ENCODE results near the gene CLTA.
"Not testable (repeated sequence)": the region's sequence is repeated elsewhere in the genome, so short reads cannot be mapped to it uniquely, and the experiment has no call there.

Gene CLTA

GRCh38 chr9:36218011-36218410 is 27.3 kb downstream of the CLTA start:
- no peaks in the 10 kb centered on the region for H3K27me3 ChIP-seq (replicated peaks; ENCODE audit: control insufficient read depth, insufficient read depth, low read length, poor library complexity, severe bottlenecking)
- peaks cover 45% of the 10 kb centered on the region for H3K36me3 ChIP-seq (ENCODE audit: control insufficient read depth, insufficient read depth, low read length)
- H3K9me3 ChIP-seq (ENCODE audit: control insufficient read depth, low read length) = peaks cover 5% of the 10 kb centered on the region
- peaks cover 17% of the 10 kb centered on the region for H3K4me1 ChIP-seq (ENCODE audit: control insufficient read depth, insufficient read depth, low read length, poor library complexity, severe bottlenecking)
- no peak for DNase-seq
- H3K27ac ChIP-seq (ENCODE audit: insufficient read depth, low read length, poor library complexity, severe bottlenecking) = no peak overlapping the region
- no peak overlapping the region for H3K4me3 ChIP-seq (ENCODE audit: insufficient read depth, low read depth, low read length, poor library complexity, severe bottlenecking)

- no peaks in the 10 kb centered on the region for H3K27me3 ChIP-seq (replicated peaks; ENCODE audit: control insufficient read depth, insufficient read depth, low read length, poor library complexity, severe bottlenecking)
- no peak for DNase-seq
- peaks cover 17% of the 10 kb centered on the region for H3K4me1 ChIP-seq (ENCODE audit: control insufficient read depth, insufficient read depth, low read length, poor library complexity, severe bottlenecking)
- H3K36me3 ChIP-seq (ENCODE audit: control insufficient read depth, insufficient read depth, low read length) = peaks cover 47% of the 10 kb centered on the region
- H3K27ac ChIP-seq (ENCODE audit: insufficient read depth, low read length, poor library complexity, severe bottlenecking) = no peak overlapping the region
- H3K9me3 ChIP-seq (ENCODE audit: control insufficient read depth, low read length) = peaks cover 5% of the 10 kb centered on the region
- no peak overlapping the region for H3K4me3 ChIP-seq (ENCODE audit: insufficient read depth, low read depth, low read length, poor library complexity, severe bottlenecking)
Observed at GRCh38 chr9:36218411-36218901, 27.7 kb downstream of the CLTA start.

GRCh38 chr9:36221667-36222066 is 30.9 kb downstream of the CLTA start:
- Histone ChIP-seq H3K4me3 (ENCODE audit: insufficient read depth, low read depth, low read length, poor library complexity, severe bottlenecking) (no peak overlapping the region), H3K27me3 (replicated peaks; ENCODE audit: control insufficient read depth, insufficient read depth, low read length, poor library complexity, severe bottlenecking) (no peaks in the 10 kb centered on the region), H3K27ac (ENCODE audit: insufficient read depth, low read length, poor library complexity, severe bottlenecking) (no peak overlapping the region), H3K36me3 (ENCODE audit: control insufficient read depth, insufficient read depth, low read length) (peaks cover 63% of the 10 kb centered on the region), H3K4me1 (ENCODE audit: control insufficient read depth, insufficient read depth, low read length, poor library complexity, severe bottlenecking) (peaks cover 10% of the 10 kb centered on the region), H3K9me3 (ENCODE audit: control insufficient read depth, low read length) (peaks cover 5% of the 10 kb centered on the region)
- DNase-seq = no peak

GRCh38 chr9:36222449-36222848 is 31.7 kb downstream of the CLTA start:
- DNase-seq = no peak
- Histone ChIP-seq H3K4me3 (ENCODE audit: insufficient read depth, low read depth, low read length, poor library complexity, severe bottlenecking) (no peak overlapping the region), H3K27ac (ENCODE audit: insufficient read depth, low read length, poor library complexity, severe bottlenecking) (no peak overlapping the region), H3K27me3 (replicated peaks; ENCODE audit: control insufficient read depth, insufficient read depth, low read length, poor library complexity, severe bottlenecking) (no peaks in the 10 kb centered on the region), H3K9me3 (ENCODE audit: control insufficient read depth, low read length) (peaks cover 5% of the 10 kb centered on the region), H3K36me3 (ENCODE audit: control insufficient read depth, insufficient read depth, low read length) (peaks cover 66% of the 10 kb centered on the region), H3K4me1 (ENCODE audit: control insufficient read depth, insufficient read depth, low read length, poor library complexity, severe bottlenecking) (peaks cover 10% of the 10 kb centered on the region)

- Histone ChIP-seq H3K27me3 (replicated peaks; ENCODE audit: control insufficient read depth, insufficient read depth, low read length, poor library complexity, severe bottlenecking) (no peaks in the 10 kb centered on the region), H3K4me3 (ENCODE audit: insufficient read depth, low read depth, low read length, poor library complexity, severe bottlenecking) (no peak overlapping the region), H3K9me3 (ENCODE audit: control insufficient read depth, low read length) (no peaks in the 10 kb centered on the region), H3K4me1 (ENCODE audit: control insufficient read depth, insufficient read depth, low read length, poor library complexity, severe bottlenecking) (no peaks in the 10 kb centered on the region), H3K36me3 (ENCODE audit: control insufficient read depth, insufficient read depth, low read length) (peaks cover 7% of the 10 kb centered on the region), H3K27ac (ENCODE audit: insufficient read depth, low read length, poor library complexity, severe bottlenecking) (no peak overlapping the region)
- no peak for DNase-seq
Observed at GRCh38 chr9:36237230-36237629, 46.5 kb downstream of the CLTA start.

- H3K4me1 ChIP-seq (ENCODE audit: control insufficient read depth, insufficient read depth, low read length, poor library complexity, severe bottlenecking); H3K9me3 ChIP-seq (ENCODE audit: control insufficient read depth, low read length); H3K4me3 ChIP-seq (ENCODE audit: insufficient read depth, low read depth, low read length, poor library complexity, severe bottlenecking); H3K27me3 ChIP-seq (replicated peaks; ENCODE audit: control insufficient read depth, insufficient read depth, low read length, poor library complexity, severe bottlenecking); H3K36me3 ChIP-seq (ENCODE audit: control insufficient read depth, insufficient read depth, low read length); H3K27ac ChIP-seq (ENCODE audit: insufficient read depth, low read length, poor library complexity, severe bottlenecking); DNase-seq: not testable (repeated sequence)
Observed at GRCh38 chr9:36239205-36239604, 48.5 kb downstream of the CLTA start.

GRCh38 chr9:36239675-36240074 is 49.0 kb downstream of the CLTA start:
- H3K36me3 ChIP-seq (ENCODE audit: control insufficient read depth, insufficient read depth, low read length); H3K27ac ChIP-seq (ENCODE audit: insufficient read depth, low read length, poor library complexity, severe bottlenecking); H3K4me1 ChIP-seq (ENCODE audit: control insufficient read depth, insufficient read depth, low read length, poor library complexity, severe bottlenecking); H3K27me3 ChIP-seq (replicated peaks; ENCODE audit: control insufficient read depth, insufficient read depth, low read length, poor library complexity, severe bottlenecking); DNase-seq; H3K4me3 ChIP-seq (ENCODE audit: insufficient read depth, low read depth, low read length, poor library complexity, severe bottlenecking); H3K9me3 ChIP-seq (ENCODE audit: control insufficient read depth, low read length): not testable (repeated sequence)

GRCh38 chr9:36245906-36246305 is 55.2 kb downstream of the CLTA start:
- H3K4me1 ChIP-seq (ENCODE audit: control insufficient read depth, insufficient read depth, low read length, poor library complexity, severe bottlenecking) = no peaks in the 10 kb centered on the region
- DNase-seq = no peak
- no peaks in the 10 kb centered on the region for H3K27me3 ChIP-seq (replicated peaks; ENCODE audit: control insufficient read depth, insufficient read depth, low read length, poor library complexity, severe bottlenecking)
- H3K27ac ChIP-seq (ENCODE audit: insufficient read depth, low read length, poor library complexity, severe bottlenecking) = no peak overlapping the region
- H3K36me3 ChIP-seq (ENCODE audit: control insufficient read depth, insufficient read depth, low read length) = peaks cover 20% of the 10 kb centered on the region
- H3K9me3 ChIP-seq (ENCODE audit: control insufficient read depth, low read length) = no peaks in the 10 kb centered on the region
- H3K4me3 ChIP-seq (ENCODE audit: insufficient read depth, low read depth, low read length, poor library complexity, severe bottlenecking) = no peak overlapping the region

- no peaks in the 10 kb centered on the region for H3K4me1 ChIP-seq (ENCODE audit: control insufficient read depth, insufficient read depth, low read length, poor library complexity, severe bottlenecking)
- DNase-seq = no peak
- H3K27ac ChIP-seq (ENCODE audit: insufficient read depth, low read length, poor library complexity, severe bottlenecking) = no peak overlapping the region
- H3K4me3 ChIP-seq (ENCODE audit: insufficient read depth, low read depth, low read length, poor library complexity, severe bottlenecking) = no peak overlapping the region
- no peaks in the 10 kb centered on the region for H3K27me3 ChIP-seq (replicated peaks; ENCODE audit: control insufficient read depth, insufficient read depth, low read length, poor library complexity, severe bottlenecking)
- H3K9me3 ChIP-seq (ENCODE audit: control insufficient read depth, low read length) = no peaks in the 10 kb centered on the region
- peaks cover 20% of the 10 kb centered on the region for H3K36me3 ChIP-seq (ENCODE audit: control insufficient read depth, insufficient read depth, low read length)
Observed at GRCh38 chr9:36247356-36247755, 56.6 kb downstream of the CLTA start.

GRCh38 chr9:36248061-36248460 is 57.3 kb downstream of the CLTA start:
- DNase-seq; H3K4me1 ChIP-seq (ENCODE audit: control insufficient read depth, insufficient read depth, low read length, poor library complexity, severe bottlenecking); H3K27ac ChIP-seq (ENCODE audit: insufficient read depth, low read length, poor library complexity, severe bottlenecking); H3K9me3 ChIP-seq (ENCODE audit: control insufficient read depth, low read length); H3K27me3 ChIP-seq (replicated peaks; ENCODE audit: control insufficient read depth, insufficient read depth, low read length, poor library complexity, severe bottlenecking); H3K4me3 ChIP-seq (ENCODE audit: insufficient read depth, low read depth, low read length, poor library complexity, severe bottlenecking): not testable (repeated sequence)
- peaks cover 16% of the 10 kb centered on the region for H3K36me3 ChIP-seq (ENCODE audit: control insufficient read depth, insufficient read depth, low read length)

GRCh38 chr9:36249189-36249588 is 58.5 kb downstream of the CLTA start:
- H3K4me1 ChIP-seq (ENCODE audit: control insufficient read depth, insufficient read depth, low read length, poor library complexity, severe bottlenecking) = no peaks in the 10 kb centered on the region
- H3K27me3 ChIP-seq (replicated peaks; ENCODE audit: control insufficient read depth, insufficient read depth, low read length, poor library complexity, severe bottlenecking) = no peaks in the 10 kb centered on the region
- peaks cover 14% of the 10 kb centered on the region for H3K36me3 ChIP-seq (ENCODE audit: control insufficient read depth, insufficient read depth, low read length)
- no peaks in the 10 kb centered on the region for H3K9me3 ChIP-seq (ENCODE audit: control insufficient read depth, low read length)
- no peak for DNase-seq
- H3K4me3 ChIP-seq (ENCODE audit: insufficient read depth, low read depth, low read length, poor library complexity, severe bottlenecking) = no peak overlapping the region
- H3K27ac ChIP-seq (ENCODE audit: insufficient read depth, low read length, poor library complexity, severe bottlenecking) = no peak overlapping the region
